SKM-1 treated with dmso at 0.1 percent for 144 hours (cell line): ENCODE results near the gene KCNAB1.
"Not testable (repeated sequence)": the region's sequence is repeated elsewhere in the genome, so short reads cannot be mapped to it uniquely, and the experiment has no call there.

Experiments used
- DNase-seq: peaks from one replicate; lab custom pipeline; 2025; ENCODE audit not compliant: unreplicated experiment; lab: John Stamatoyannopoulos, UW

Gene KCNAB1

DNA sequence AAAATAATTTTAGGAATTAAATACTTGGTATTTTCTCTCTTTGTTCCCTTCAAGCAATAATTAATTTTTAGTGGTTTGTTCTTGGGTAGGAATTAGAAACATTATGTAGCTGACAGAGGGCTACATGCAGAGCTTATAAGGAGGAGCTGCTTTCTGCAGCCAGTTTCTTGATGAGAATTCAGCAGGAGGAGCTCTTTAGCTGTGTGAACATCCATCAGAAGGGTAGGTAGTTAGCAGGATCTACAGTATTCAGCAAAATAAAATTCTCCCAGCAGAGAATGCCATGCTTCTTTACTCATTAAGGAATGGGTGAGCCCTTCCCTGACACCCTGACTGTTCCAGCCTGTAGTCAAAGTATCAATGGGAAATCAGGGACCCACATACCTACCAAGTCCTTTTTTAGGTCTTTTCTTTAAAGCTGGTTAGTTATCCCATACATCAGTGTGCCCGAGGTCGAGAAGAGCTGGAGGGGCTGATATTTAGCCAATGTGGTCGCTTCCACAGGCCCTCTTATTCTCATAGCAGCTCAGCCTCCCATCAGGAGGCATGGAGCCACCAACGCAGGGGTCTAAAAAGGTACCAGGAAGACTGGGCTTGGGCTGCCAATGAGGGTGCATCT, 54.0 kb downstream of the KCNAB1 start:
- no peak for DNase-seq

GRCh38 chr3:156175570-156175969, 55.2 kb downstream of the KCNAB1 start:
- no peak for DNase-seq

- no peak for DNase-seq
These were observed 55.7 kb downstream of the KCNAB1 start for GRCh38 chr3:156176048-156176447.

DNA sequence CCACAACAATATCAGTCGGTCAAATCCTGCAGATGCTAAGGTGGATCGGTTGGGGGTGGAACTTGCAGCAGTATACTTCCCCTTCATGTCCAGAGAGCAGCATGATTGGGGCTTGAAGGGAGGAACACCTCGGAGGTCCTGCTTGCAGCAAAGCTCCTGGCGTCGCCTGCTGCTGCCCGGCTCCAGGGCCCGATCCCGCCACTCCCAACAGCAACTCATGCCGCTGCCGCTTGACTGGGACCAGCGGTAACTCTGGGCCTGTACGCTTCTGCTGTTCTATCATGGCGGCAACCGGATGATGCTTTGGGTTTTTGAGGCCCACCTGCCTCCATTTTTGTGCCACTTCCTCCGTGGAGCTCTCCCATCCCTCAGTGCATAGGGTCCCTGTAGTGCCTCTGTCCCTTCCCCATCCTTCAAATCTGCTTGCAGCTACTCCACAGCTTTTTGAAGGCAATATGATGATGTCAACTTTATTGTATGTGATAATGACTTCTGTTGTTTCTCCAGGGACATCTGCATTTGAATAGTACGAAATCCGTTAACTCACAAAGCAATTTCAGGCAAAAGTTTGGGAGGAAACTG, 56.3 kb downstream of the KCNAB1 start:
- no peak for DNase-seq

DNA sequence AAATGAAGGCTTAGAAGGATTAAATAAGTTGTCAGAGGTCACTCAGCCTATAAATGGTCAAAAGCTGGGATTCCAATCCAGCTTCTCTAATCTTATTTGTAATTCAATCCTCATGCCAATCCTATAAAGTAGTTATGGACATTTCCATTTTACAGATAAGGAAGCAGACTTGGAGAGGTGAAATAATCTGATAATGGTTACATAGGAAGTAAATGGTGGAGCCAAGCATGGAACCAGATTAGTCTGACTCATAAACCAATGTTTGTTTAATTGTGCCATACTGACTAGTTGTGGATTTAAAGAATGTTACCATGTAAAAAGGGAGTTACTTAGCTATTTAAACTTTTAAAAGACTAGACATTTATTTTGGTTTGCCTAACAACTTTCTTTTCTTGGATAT, 59.7 kb downstream of the KCNAB1 start:
- DNase-seq: no peak

DNA sequence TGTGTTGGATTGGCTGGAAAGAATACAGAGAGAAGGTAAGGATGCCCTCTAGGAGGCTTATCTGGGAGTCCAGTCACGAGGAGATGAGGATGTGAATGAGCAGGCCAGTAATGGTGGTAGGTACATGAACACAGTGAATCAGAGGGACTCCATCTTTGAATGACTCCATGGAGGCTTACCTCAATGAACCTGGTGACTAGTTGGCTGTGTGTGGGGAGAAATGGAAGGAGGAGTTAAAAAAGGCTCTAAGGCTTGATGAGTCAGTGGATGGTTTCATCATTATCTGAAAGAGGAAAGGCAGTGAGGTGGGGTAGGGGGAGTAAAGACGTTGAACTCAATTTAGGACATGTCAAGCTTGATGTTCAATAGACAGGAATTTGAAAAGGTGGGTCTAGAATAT, 61.1 kb downstream of the KCNAB1 start:
- DNase-seq: no peak

- no peak for DNase-seq
These were observed 63.0 kb downstream of the KCNAB1 start for GRCh38 chr3:156183396-156183795.

GRCh38 chr3:156184156-156184555, 63.8 kb downstream of the KCNAB1 start:
- DNase-seq: no peak

DNA sequence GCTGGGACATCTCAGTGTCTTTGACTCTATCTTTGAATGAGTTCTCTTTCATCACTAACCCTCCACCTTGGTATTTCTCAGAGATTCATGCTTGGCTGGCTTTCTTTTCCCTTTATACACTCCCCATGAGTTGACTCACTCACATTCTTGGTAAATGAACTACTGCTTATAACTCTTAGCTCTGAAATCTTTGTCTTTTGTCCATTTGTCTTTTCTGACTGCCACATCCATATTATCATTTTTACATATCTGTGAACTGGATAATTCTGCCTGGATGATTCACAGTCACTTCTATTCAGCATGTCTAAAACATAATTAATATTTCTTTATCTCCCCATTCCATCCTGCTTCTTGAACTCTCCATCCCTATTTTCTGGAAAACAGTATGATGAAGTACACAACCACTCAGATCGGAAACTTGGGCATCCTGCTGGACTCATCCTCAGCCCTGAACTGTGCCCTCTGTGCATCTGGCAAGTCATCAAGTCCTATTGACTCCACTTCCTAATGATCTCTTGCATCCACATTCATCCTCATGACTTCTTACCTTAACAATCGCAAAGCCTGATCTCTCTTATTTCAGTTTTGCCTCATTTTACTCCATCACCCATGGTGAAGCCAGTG, 66.9 kb downstream of the KCNAB1 start:
- no peak for DNase-seq

GRCh38 chr3:156188757-156189156, 68.4 kb downstream of the KCNAB1 start:
- no peak for DNase-seq

- no peak for DNase-seq
These were observed 69.5 kb downstream of the KCNAB1 start for GRCh38 chr3:156189927-156190326.

DNA sequence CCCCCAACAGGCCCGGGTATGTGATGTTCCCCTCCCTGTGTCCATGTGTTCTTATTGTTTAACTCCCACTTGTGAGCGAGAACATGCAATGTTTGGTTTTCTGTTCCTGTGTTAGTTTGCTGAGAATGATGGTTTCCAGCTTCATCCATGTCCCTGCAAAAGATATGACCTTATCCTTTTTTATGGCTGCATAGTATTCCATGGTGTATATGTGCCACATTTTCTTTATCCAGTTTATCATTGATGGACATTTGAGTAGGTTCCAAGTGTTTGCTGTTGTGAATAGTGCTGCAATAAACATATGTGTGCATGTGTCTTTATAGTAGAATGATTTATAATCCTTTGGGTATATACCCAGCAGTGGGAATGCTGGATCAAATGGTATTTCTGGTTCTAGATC, 74.6 kb downstream of the KCNAB1 start:
- DNase-seq: not testable (repeated sequence)

GRCh38 chr3:156197152-156197551, 76.8 kb downstream of the KCNAB1 start:
- DNase-seq: not testable (repeated sequence)

DNA sequence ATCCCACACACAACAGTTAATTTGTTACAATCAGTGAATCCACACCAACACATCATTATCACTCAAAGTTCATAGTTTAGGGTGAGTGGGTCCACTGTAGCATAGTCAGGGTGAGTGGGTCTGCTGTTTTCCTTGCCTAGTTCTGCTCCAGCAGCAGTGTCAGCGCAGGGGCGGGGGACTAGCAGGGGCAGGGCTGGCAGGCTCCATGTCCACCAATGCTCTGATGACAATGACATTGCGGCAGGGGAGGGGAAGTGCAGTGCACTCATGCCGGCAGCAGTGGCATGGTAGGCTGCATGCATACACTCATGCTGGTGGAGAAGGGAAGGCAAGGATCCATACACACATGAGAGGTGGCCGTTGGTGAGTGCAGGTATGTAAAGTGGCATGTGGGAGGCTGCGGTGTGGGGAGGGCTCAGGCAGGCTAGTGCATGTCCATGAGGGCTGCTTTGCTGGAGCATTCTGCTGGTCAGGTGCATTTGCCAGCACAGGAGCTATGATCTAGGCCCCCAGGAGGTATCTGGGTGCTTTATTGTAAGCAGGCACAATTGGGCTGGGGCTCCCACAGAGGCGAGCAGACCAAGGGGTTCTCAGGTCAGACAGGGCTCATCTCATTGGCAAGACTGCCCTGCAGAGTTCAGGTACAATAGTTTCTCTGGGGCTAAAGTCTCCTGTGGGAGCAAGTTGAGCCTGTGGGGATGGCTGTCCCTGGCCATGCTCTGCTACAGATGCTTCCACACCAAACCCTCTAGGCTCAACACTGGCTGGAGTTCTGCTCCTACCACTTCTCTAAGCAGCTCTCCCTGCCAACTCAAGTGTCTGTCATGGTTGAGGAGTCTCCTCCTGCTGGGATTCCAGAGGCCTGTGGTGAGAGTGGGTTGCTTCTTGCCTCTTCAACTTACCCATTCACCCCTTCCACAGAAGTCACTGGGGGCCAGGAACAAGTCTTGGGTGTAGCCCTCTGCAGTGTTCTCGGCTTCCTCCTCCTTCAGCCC, 81.3 kb downstream of the KCNAB1 start:
- DNase-seq: no peak

DNA sequence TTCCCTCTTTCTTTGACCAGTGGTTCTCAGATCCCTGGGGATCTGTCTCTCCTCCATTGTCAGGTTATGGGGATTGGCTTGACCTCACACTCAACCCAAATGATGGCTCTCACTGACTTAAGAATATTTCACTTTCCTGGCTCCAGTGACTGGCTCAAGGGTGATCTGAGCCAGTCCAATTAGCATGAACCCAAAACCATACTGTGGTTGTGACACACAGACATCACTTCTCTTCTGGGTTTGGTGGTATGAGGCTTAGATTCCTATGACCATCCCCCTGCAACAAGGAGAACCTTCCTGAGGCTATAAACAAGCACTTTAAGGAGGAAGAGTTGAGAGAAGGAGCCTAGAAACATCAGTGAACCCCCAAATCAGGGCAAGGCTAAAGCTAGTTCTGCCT, 85.8 kb downstream of the KCNAB1 start:
- DNase-seq: no peak

- DNase-seq: no peak
These were observed 87.7 kb downstream of the KCNAB1 start for GRCh38 chr3:156207802-156208685.

DNA sequence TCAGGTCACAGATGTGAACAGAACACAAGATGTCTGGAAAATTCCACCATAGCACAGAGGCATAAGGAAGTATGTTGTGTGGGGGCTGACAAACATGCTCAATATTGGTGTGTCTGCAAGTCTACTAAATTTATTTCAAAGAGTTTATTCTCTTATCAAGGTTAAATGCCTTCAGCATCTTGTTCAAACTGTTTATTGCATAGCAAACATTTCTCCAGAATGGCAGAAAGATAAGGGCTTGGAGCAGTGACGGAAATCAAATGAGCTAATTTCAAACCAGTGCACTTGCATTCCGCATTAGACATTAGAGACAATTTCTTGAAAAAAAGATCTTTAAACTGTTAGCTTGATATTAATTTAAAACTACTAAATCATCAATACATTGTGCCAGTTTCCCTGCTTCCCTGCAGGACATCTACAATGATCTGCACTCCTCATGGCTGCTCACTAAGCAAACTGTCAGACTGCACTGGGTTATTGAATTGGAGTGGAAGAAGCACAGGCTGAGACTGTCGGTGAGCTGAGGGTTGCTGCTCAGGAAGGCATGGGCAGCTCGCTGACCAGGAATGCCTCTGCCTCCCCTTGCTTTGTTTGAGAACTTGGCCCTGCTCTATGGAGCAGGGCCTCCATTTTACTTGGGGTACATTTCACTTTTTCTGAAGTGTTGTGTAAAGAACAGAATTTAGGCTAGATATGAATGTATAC, 89.4 kb downstream of the KCNAB1 start:
- DNase-seq: no peak

- DNase-seq: no peak
These were observed 91.2 kb downstream of the KCNAB1 start for GRCh38 chr3:156211583-156211982.

DNA sequence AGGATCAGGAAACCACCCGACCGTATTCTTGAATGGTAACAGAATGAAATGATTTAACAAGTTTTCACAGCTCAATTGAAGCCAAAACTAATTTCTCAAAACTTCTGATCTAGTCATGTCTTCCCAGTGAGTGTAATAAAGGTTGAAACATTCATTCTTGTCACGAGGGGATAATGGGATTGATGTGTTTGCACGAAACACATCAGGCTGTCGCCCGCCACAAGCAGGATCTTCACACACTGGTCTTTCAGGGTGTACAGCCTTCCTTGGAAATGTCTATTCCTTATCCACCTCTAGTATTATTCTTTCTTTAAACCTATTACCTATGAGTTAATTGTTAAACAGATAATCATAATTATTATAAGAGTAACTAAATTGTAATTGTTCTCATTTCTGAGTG, 94.3 kb downstream of the KCNAB1 start:
- no peak for DNase-seq

GRCh38 chr3:156215751-156216150, 95.4 kb downstream of the KCNAB1 start:
- no peak for DNase-seq
